ENCODE measurements around the gene SYT7.
A peak's percentile ranks its signal among the peaks of the same experiment; 100 is the strongest.

SYT7 gene

GRCh38 chr11:61513143-61513765, 67.6 kb downstream of the SYT7 start:
- DNase-seq = no peak

GRCh38 chr11:61512435-61512834, 68.4 kb downstream of the SYT7 start:
- no peak for DNase-seq

- no peak for DNase-seq
Measured at GRCh38 chr11:61511383-61511782, 69.5 kb downstream of the SYT7 start.

DNA sequence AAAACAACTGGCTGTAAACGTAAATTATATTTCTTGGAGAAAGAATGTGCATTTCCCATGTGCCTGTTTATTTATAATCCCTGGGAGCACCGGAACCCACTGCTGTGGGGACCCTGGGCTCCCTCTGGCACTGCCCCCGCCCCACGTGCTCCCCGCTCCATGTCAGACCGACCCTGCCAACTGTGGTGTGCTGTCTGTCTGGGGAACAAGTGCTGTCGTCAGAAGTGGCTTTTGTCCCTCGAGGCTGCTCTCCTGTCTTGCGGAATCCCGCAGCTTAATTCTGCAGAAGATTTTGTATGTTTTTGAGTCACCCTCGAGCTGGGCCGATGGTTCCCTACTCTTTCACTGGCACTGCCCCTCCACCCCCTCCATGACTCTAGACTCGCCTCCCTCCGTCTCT, 69.9 kb downstream of the SYT7 start:
- no peak for DNase-seq

DNA sequence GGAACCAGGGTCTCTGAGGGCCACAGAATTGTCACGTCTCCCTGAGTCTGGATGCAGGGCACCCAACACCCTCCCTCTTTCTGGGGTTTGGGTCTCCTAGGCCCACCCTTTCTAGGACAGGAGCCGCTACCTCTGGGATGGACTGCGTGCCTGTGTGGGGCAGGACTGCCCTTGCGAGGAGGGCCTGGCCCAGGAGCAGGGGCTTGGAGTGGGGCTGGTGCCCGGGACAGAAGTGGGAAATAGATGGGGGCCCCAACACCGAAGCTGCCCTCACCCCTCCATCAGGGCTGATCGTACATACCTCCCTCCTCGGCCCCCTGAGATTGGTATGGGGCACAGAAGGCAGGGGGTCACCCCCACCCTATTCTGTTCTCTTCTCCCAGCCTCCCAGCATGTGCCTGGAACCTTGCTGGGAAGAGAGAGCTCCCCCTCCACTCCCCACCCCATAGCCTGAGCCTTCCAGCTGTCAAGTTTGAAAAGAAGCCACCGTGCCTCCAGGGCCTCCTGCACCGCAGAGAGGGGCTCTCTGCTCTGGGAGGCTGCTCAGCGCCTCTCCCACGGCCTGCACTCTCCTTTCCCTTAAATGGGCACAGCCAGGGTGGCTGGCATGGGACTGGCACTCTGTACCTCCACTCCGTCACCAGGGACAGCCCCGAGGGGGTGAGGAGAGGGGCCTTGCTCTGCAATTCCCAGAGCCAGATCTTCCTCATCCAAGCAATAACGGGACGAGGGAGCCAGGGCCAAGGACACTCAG, 70.5 kb downstream of the SYT7 start:
- DNase-seq = no peak

DNA sequence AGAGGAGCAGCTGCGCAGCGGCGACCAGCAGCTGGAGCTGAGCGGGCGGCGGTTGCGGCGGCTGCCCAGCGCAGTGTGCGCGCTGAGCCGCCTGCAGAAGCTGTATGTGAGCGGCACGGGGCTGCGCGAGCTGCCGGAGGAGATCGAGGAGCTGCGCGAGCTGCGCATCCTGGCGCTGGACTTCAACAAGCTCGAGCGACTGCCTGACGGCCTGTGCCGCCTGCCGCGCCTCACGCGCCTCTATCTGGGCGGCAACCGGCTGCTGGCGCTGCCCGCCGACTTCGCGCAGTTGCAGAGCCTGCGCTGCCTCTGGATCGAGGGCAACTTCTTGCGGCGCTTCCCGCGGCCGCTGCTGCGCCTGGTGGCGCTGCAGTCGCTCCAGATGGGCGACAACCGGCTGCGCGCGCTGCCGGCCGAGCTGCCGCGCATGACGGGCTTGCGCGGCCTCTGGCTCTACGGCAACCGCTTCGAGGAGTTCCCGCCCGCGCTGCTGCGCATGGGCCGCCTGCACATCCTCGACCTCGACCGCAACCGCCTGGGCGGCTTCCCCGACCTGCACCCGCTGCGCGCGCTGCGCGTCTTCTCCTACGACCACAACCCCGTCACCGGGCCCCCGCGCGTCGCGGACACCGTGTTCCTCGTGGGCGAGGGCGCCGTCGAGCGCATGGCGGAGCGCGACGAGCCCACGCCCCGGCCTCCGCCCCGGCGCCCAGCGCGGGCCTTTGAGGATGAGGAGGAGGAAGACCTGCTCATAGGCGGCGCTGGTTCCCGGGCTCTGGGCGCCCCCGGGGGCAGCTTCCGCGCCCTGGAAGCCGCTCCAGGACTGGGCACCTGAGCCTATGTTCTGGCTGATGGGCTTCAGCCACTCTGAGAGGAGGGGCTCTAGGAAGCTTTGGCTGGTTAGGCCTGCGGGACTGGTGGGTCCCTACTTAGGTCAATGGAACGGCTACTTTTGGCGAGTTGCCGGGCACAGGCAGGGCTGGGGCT, 71.5 kb downstream of the SYT7 start:
- DNase-seq = peak; percentile 27

DNA sequence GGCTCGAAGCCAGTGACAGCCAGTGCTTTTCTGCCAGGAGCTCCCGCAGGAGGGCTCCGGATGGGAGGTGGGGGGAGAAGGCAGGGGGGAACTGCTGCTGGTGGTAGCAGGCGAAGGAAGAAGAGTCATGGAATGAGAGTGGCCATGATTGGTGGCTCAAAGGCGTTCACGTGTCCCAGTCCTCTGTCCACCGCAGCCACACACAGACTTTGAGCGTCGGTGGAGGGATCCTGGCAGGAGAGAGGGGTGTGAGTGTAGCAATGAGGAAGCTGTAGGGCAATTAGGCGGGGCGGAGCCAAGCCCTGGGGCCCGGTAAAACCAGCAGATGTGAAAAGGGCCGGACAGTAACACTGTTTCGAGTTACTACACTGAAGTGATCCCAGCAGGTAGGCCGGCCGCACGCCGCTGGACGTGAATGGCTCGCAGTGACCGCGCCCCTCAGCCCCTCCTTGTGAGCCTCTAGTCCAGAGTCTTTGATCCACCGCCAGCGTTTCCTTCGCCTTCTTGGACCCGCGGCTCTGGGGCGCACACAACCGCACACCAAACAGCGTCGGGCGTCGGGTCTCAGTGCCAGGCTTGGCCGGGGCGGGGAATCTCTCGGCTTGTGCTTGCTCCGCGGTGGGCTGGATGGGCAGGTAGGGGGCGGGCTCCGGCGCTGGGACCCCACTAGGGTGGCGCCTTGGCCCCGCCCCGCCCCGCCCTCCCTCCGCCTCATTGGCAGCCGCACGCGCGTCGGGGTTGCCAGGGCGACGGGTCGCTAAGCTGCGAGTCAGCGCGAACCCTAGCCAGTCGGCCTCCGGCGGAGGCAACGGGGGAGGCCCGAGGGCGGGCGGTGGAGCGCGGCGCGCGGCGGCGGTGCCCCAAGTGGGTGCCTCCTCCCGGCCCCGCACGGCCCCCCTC, 72.7 kb downstream of the SYT7 start, which contains the start of gene LRRC10B:
LRRC10B (plus strand) TSS at position 788 of the 900 bp plus-strand sequence. CDS start 250 bp downstream, outside the sequence.
- DNase-seq = no peak

DNA sequence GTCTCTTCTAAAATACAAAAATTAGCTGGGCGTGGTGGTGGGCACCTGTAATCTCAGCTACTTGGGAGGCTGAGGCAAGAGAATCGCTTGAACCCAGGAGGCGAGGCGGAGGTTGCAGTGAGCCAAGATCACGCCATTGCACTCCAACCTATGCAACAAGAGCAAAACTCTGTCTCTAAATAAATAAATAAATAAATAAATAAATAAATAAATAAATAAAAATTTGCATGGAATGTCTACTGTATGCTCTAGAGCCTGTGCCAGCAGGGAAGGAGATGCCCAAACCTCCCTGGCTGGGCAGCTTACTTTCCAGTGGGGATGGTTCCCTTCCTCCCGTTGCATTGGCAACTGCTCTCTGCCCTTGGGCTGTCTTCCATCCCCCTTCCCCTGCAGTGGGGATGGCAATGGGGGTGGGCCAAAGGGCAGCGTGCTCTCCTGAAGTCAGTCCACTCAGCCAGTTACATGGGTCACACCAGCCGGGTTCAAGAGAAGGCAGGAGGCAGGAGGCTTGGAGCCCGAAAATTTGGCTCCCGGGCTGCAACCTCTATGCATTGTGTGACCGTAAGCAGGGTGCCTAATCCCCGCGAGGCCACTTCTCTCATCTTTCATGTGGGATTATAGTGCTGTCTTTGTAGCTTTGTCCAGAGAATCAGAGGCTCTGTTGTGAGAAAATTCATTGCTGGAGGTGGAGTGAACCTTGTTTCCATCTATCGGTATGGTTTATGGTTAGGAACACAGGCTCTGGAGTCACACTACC, 73.7 kb downstream of the SYT7 start:
- no peak for DNase-seq

DNA sequence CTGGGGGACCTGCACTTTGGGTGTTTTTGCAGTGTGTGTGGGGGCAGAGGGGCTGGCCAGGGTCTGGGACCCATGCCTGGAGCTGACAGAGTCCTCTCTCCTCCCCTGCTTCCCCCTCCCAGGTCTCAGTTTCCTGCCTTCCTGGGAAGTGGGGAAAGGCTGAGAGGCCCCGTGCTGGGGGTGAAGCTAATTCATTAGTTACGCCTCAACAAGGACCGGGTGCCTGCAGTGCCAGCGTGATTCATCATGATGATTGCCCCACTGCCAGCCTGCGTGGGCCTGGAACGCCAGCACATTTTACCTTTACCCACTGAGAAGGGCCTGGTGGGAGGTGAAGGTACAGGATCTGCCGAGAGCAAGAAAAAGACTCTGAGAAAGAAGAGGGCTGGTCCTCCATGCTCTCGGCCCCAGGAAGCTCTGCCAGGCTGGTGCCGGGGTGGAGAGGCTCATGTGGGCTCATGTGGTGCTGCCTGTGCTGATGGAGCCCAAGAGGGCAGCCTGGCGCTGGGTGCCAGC, 75.2 kb downstream of the SYT7 start:
- DNase-seq = no peak

DNA sequence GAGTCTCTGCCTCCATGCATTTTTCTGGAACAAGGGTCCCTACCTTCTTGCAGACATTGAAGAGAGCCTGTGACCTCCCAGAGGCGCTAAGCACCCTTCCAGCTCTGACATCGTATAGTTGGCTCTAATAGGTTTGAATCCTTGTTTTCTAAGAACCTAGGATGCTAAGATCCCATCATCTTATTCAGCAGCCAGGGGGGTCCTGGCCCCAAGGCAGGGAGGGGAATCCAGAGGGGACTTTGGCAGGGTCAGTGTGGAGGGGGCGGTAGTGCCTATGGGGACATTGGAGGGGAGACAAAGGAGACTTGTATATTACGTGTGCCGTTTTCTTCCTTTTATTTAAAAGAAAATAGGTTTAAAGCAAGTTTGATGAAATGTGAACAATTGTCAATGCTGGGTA, 75.8 kb downstream of the SYT7 start:
- DNase-seq = no peak

GRCh38 chr11:61503135-61503770, 77.6 kb downstream of the SYT7 start:
- DNase-seq = no peak

GRCh38 chr11:61502522-61502921, 78.4 kb downstream of the SYT7 start:
- DNase-seq = no peak

GRCh38 chr11:61499816-61500491, 80.9 kb downstream of the SYT7 start:
- no peak for DNase-seq

DNA sequence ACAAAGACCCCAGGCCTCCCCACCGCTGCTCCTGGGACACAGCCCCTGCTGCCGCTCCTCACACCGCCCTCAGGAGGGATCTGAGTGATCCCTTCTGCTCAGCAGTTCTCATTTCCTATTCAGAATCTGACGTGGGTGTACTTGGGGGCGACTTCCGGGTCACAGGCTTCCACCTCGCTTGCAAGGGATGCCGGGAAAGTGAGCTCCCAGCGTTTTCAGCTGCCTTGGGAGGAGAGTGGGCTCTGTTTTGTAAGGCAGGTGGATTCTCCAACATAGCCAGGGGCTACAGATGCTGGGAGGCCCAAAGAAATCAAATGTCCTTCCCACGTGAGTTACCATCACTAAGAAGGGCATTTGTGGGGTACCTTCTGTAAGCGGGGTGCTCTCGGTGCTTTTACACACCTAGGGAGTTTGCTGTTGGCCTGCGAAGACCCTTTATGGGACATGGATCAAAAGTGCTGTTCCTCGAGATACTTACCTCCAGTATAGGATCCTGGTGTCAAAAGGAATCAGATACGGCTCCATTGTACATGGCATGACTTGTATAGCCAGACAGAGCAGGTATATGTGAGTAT, 82.0 kb downstream of the SYT7 start:
- DNase-seq = no peak

DNA sequence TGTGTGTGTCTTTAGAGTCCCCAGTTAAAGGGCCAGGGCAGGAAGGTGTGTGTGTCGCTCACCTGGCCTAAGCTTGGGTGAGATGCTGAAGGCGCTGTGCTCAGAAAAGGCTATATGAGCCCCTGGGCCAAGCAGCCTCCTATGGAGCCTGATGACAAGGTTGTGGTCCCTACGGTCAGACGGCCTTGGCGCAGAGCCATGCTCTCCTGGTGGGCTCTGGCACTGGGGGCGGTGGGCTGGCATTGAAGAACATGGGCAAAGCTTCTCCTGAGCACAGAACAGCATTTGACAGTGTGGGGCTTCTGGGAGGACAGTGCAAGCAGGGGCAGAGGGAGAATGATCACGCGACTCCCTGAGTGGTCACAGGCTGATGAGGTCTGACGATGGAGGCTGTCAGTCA, 83.0 kb downstream of the SYT7 start:
- DNase-seq = no peak

DNA sequence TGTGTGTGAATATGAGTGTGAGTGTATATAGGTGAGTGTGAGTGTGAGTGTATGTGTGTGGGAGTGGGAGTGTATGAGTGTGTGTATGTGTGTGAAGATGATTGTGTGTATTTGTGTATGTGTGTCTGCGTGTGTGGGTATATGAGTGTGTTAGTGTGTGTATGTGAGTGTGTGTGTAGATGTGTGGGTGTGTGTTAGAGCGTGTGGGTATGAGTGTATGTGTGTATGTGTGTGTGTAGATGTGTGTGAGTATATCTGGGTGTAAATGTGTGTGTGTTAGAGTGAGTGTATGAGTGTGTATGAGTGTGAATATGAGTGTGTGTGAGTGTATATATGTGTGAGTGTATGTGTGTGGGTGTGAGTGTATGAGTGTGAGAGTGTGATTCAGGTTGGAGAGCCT, 83.4 kb downstream of the SYT7 start:
- DNase-seq = no peak

DNA sequence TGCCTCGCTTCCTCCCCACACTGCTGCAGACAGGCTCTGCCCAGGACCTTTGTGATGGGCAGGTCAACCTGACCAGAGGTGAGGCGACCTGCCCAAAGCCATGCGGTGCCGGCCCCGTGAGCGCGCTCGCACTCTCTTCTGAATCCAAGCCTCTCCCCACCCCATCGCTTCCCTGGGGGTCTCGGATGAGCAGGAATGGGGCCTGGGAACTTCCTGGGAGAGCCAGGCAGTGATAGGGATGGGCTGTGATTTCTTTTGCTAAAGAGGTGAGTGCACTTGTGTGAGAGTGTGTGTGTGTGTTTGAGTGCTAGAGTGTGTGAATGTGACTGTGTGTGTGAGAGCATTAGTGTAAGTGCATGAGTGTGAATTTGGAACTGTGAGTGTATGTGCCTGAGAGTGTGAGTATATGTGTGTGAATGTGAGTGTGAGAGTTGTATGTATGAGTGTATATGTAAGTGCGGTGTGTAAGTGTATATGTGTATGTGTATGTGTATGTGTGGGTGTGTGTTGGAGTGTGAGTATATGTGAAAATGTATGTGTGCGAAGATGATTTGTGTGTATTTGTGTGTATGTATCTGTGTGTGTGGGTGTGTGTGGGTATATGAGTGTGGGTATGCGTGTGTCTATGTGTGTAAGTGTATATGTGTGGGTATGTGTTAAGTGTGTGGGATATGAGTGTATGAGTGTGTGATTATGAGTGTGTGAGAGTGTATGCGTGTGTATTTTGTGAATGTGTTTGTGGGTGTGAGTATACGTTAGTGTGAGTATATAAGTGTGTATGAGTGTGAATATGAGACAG, 84.1 kb downstream of the SYT7 start:
- DNase-seq = no peak

- no peak for DNase-seq
Measured at GRCh38 chr11:61495801-61496601, 84.9 kb downstream of the SYT7 start.
